ENCODE measurements around the gene C11orf68. TPM values are rescaled to one million over a fixed set of nuclear protein-coding genes. Genes with fewer than 3 reads are reported as not detected.
A peak's percentile ranks its signal among the peaks of the same experiment; 100 is the strongest.
"Not testable (repeated sequence)": the region's sequence is repeated elsewhere in the genome, so short reads cannot be mapped to it uniquely, and the experiment has no call there.

C11orf68 gene
- polyA plus RNA-seq (ENCODE audit: insufficient read length), result 33.1 TPM

GRCh38 chr11:65918211-65919140 is at the start of gene C11orf68:
Gene C11orf68 (minus strand): TSS chr11:65919062. CDS start chr11:65919031, 31 bp downstream.
- peak; percentile 72 for DNase-seq (ENCODE audit: low read depth)

- DNase-seq (ENCODE audit: low read depth), result no peak
These were observed 48.6 kb upstream of the C11orf68 start for GRCh38 chr11:65967329-65967934.

GRCh38 chr11:65965986-65966762 is 47.3 kb upstream of the C11orf68 start:
- DNase-seq (ENCODE audit: low read depth), result no peak

GRCh38 chr11:65964906-65965305 is 46.0 kb upstream of the C11orf68 start:
- no peak for DNase-seq (ENCODE audit: low read depth)

- no peak for DNase-seq (ENCODE audit: low read depth)
These were observed 43.3 kb upstream of the C11orf68 start for GRCh38 chr11:65962141-65962564.

GRCh38 chr11:65961267-65962140 is 42.6 kb upstream of the C11orf68 start, which contains the start of gene SART1:
Gene SART1 (plus strand): TSS chr11:65961734. CDS start chr11:65961781, 47 bp downstream.
- peak; percentile 96 for DNase-seq (ENCODE audit: low read depth)

GRCh38 chr11:65960824-65961266 is 42.0 kb upstream of the C11orf68 start:
- DNase-seq (ENCODE audit: low read depth), result no peak

- DNase-seq (ENCODE audit: low read depth), result no peak
These were observed 40.0 kb upstream of the C11orf68 start for GRCh38 chr11:65958774-65959420.

- DNase-seq (ENCODE audit: low read depth), result no peak
These were observed 39.4 kb upstream of the C11orf68 start for GRCh38 chr11:65958291-65958690.

GRCh38 chr11:65954771-65955170 is 35.9 kb upstream of the C11orf68 start:
- no peak for DNase-seq (ENCODE audit: low read depth)

GRCh38 chr11:65953471-65953870 is 34.6 kb upstream of the C11orf68 start:
- no peak for DNase-seq (ENCODE audit: low read depth)

GRCh38 chr11:65952052-65952521 is 33.2 kb upstream of the C11orf68 start:
- no peak for DNase-seq (ENCODE audit: low read depth)

- DNase-seq (ENCODE audit: low read depth), result not testable (repeated sequence)
These were observed 32.8 kb upstream of the C11orf68 start for GRCh38 chr11:65951641-65952040.

GRCh38 chr11:65950711-65951110 is 31.8 kb upstream of the C11orf68 start:
- DNase-seq (ENCODE audit: low read depth), result not testable (repeated sequence)

GRCh38 chr11:65947603-65948125 is 28.8 kb upstream of the C11orf68 start:
- no peak for DNase-seq (ENCODE audit: low read depth)

- no peak for DNase-seq (ENCODE audit: low read depth)
These were observed 28.3 kb upstream of the C11orf68 start for GRCh38 chr11:65947133-65947532.

GRCh38 chr11:65946655-65947054 is 27.8 kb upstream of the C11orf68 start:
- DNase-seq (ENCODE audit: low read depth), result no peak

GRCh38 chr11:65945941-65946558 is 27.2 kb upstream of the C11orf68 start:
- DNase-seq (ENCODE audit: low read depth), result no peak

GRCh38 chr11:65945430-65945911 is 26.6 kb upstream of the C11orf68 start, which contains the start of gene TSGA10IP:
Gene TSGA10IP (plus strand): TSS chr11:65945480. CDS start chr11:65945676, 196 bp downstream.
- no peak for DNase-seq (ENCODE audit: low read depth)

Data from forelimb muscle (tissue), 1 donor.